DLD1 (cell line): ENCODE data around the gene DNAL4.

Source experiments
- in situ Hi-C: cut with HindIII; loops from 2 replicates; pipeline ENCODE4 v1.10.0; 2017; ENCODE audit warnings: low sequenced_read_pairs

DNAL4 gene

DNA sequence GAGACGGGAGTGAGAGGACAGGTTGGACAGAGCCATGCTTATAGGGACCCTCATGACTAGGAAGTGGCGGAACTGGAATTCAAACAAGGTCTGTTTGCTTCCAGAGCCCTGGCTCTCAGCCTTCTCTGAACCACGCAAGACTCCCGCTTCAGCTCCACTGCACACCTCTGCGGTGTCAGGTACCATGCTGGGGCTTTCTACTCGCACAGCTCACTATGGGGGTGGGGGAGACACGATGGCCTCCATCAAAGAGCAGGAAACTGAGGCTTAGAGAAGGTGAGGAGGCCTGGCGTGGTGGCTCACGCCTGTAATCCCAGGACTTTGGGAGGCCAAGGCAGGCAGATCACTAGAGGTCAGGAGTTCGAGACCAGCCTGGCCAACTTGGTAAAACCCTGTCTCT, 52.4 kb downstream of the DNAL4 start:
- in situ Hi-C loops, result no loop called here

DNA sequence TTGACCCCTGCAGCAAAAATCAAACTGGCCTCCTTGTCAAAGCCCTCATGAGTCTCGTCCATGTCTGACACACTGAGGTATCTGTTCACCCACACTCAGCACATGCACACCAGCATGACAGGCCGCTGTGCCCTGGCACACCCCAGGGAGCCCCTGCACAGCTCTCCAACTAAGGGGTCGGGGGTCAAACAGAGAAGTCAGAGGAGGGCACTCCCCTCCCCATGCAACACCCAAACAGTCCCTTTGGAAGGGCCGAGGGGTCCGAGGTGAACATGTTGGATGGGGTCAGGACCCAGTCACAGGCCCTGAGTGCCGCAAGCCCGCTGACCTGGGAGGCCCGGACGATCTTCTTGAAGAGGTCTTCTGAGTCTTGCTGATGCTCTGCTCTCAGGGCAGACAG, 52.8 kb downstream of the DNAL4 start:
- in situ Hi-C loops, result no loop called here

DNA sequence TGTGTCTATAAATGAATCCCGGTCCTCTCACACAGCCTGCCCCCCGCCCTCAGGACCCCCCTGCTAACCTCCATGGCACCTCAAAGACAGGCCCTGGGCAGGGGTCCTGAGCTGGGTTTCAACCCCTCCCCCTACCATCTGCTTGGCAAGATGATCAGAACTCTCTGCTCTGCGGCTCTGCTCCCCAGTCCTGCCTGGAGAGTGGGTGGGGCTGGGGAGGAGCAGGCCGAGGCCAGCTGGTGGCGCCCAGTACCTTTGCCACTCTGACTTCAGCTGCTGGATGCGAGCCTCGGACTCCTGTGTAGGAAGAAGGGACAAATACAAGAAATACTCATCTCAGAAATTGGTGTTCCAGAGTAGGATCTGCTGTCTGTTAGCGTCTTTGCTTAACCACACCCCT, 53.2 kb downstream of the DNAL4 start:
- in situ Hi-C loops, result no loop called here

DNA sequence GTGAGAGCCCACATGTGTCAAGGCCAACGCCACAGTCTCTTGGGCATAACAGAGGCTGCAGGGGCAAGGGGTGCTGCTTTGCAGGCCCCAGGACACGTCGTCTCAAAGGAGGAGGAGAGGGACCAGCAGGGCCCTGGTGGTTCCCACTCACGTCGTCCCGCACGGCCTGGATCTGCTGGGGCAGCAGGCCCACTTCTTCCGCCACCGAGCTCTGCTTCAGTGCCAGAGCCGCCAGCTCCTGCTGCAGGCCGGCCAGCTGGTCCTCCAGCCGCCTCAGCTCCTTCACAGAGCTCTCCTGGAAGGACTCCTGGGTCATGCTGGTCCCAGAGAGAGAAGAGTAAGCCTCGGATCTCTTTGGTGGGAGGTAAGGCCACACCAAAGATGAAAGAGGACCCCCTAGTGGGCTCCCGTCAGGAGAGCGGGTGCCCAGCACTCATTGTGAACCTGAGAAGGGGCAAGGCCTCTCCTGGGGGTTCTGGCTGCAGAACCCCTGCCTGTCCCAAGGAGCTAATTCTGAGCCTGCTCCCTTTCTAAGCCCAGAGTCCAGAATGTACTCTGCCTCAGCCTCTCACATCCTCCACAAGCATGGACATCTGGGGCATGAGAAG, 53.7 kb downstream of the DNAL4 start:
- in situ Hi-C loops, result no loop called here

DNA sequence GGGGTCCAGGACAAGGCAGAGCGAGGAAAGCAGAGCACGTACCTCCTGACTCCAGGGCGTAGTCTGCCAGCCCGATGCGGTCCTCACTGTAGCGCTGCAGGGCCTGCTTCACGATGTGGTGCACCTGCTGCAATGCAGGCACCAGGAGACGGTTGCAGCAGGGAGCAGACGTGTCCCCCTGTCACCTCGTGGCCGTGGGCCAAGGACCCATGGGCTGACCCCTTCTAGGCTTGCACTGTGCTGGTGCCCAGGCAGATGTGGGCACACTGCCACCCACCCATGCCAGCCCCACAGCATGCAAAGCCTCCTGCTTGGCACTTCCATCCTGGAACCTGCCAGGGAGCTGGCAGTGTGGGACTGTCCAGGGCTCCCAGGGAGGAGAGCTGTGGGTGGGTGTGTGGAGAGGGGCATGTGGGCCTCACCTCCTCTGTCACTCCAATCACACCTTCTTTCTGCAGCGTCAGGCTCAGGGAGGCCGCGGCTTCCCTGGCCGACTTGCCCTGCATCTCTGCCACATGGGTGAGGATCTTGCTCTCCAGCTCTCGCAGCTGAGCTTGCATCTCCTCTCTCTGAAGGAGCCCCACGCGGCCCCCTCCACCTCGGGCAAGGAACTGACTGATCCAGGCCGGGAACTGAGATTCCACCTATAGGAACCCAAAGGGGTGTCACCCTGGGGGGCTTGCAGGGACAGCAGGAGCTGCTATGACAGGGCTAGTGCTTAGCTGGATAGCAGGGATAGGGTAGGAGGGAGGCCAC, 54.5 kb downstream of the DNAL4 start:
- in situ Hi-C loops, result no loop called here

DNA sequence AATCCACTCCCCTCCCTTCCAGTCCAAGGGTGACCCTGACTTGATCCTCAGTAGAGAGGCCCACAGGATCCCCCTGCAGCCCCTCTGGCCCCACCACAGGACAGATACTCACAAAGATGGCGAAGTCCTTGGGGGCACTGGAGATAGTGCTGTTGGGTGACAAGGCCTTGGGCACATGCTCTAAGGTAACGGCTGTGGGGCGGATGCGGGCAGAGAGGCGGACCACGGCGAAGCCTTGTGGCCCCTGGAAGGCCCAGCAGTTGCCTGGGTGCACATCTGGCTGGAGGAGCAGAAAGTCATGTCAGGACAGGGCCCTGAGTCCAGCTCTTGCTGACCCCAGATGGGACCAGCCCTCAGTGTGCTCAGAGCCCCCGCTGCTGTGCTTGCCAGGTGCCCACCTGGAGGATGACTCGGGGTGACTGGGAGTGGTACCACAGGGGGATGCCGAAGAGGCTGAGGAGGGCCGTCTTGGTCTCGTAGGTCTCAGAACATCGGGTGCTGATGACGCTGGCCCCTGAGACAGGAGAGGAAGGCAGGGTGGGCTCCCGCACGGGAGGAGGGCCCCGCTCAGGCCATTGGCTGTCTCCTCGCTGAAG, 55.4 kb downstream of the DNAL4 start:
- in situ Hi-C loops, result no loop called here

DNA sequence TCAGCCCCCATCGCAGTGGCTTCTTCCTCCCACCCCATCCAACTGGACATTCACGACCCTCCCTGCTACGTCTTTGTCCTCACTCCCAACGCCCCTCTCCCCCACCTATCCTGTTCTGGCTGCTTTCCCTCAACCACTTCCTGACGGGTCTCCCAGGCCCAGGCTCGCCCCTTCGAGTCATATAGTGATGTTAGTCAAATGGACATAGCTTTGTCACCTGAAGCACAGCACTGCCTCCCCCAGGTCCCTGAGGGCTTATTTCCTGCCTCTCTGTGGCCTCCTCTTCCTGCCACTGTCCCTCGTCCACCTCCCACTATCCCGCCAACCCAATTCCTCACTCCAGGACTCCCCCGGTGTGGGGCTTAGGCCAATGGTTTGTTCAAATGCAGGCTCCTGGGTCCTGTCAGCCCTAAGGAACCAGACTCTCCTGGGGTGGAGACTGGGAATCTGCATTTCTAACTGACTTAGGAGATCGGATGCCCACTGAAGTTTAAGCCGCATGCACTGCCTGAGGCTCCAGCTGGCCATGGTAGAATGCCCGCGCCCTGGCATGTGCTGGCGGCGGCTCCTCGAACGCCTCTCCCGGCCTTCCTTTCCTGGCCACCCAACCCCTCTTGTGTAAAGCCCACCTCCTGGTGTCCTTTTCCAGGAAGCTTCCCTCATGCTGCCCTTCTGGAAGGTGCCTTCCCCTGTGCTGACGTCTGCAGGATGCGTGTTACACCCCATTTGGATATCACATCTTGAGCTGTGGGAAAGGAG, 56.5 kb downstream of the DNAL4 start:
- in situ Hi-C loops, result no loop called here

DNA sequence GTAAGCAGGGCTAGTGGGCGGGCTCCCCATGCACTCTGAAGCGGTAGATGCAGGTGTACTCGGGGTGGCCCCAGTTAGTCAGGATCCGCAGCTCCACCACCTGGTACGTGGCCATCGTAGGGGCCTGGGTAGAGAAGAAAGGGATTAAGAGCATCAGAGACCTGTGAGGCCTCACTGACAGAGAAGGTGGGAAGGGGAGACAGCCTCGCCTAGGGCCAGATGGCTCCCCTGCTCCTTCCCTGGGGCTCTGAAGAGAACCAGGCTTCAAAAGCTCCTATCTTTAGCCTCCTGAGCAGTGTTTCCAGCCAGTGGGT, 57.7 kb downstream of the DNAL4 start:
- in situ Hi-C loops, result no loop called here

DNA sequence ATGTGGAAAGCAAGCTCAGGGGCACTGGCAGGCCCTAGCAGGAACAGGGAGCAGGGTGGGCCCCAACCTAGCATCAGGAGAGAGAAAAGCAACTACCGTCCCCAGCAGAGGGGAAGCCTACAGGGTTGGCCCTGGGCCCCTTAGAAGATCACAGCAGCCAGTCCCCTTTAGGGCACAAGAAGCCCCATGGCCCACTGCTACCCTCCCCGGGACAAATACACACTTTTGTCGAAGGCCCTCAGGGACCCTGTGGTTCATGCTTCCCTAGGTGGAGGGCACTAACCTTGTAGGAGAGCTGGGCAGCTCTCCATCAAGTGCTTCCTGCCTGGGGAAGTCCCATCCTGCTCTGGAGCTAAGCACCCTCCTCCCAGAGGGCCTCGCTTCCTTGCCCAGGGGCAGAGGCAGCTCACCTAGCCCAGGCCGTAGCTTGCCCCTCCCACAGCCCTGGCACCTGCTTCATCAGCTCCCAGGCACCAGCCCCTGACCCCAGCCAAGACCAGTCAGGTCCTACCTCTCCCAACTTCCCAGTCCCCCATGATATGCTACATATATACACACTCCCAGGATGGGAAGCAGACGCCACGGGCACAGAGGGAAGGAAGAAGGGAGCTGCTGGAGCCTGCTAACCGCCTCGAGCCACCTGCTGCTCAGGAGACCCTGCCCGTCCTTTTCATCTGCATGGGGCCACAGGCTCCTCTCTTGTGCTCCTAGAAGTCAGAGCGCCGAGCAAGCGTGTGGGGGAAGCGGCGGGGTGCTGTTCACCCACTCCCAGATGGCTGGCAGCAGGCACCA, 58.3 kb downstream of the DNAL4 start:
- in situ Hi-C loops, result no loop called here

DNA sequence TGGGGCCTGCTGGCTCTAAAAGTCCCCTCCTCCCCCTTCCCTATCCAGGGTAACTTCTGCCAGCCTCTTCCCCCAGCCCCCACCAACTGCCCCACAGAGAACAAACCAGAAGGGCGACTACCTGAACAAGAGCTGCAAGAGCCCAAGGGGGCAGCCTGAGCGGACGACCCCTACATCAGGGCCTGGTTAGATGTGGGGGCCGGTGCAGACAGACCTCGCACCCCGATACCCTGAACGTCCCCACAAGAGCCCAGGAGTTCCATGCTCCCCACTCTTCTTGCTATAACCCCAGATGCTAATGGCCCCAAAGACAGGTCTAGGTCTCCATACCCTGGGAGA, 58.8 kb downstream of the DNAL4 start:
- in situ Hi-C loops, result no loop called here

DNA sequence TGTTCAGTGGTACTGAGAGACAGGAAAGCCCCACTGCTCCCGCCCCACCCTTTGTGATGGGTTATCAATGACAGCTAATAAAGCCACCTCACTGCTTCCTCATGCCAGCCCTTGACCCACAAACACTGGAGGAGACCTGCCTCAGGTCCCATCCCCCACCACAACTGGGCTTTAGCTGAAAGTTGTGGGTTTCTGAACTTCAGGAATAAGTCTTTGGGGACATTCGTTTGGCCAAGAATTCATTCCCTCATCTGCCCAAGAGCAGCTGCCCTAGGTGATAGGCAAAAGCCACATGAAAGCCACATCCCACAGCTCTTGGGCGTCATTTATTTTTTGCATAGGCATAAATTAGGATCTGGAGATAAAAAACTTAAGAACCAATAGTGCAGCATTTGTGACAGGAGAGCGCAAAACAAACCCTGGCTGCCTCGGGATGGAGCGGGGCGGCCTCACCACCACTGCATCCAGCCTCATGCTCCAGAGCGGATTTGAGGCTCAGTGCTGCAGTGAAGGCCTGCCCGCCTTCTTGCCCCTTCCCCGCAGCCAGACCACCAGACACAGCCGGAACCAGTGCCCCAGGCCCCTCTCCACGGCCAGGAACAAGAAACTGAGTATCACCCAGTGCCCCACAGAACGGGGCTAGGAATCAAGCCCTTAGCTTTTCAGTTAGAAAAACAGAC, 59.4 kb downstream of the DNAL4 start:
- in situ Hi-C loops, result no loop called here

DNA sequence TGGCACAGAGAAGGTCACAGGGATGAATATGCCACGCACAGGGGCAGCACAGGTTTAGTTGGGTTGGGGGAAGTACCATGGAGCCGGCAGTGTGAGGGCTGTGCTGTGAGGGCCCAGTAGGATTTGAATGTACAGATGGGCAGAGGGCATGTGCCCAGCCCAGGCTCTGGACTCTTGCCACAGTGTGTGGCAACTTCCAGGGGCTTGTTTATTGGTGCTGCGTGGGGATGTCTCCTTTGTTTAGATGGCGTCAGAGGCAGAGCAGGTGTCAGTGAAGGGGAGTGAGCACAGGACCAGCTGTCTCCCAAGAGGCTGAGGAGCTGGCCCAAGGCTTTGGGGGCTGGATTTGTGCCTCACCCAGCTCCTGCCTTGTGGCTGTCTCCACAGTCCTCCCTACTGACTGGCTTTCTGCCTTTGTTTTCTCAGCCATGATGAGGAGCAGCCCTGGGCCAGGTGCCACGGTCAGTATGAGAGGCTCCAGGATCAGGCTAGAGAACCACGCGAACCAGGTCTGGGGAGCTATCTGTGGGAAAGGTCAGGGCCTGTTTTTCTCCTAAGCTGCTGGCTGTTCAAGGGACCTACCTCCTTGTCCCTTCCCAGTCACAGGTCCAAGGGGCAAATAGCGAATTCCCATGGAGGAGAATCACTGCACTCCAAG, 60.1 kb downstream of the DNAL4 start:
- in situ Hi-C loops, result no loop called here

DNA sequence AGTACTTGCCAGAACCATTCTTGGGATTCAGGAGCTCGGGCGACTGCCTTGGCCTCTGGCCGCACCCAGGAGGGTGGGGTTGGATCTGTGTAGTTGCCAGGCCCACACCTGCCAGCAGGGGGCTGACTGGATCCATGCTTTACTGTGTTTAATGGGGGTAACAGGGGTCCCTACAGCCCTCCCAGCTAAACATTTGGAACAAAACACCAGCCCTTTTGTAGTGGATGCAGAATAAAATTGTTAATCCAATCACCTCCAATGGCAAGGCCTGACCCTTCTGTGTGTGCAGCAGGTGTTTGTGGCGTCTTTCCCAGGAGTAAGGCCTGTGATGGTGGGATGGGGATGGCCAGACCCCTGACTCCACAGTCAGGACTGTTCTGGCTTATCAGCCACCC, 60.6 kb downstream of the DNAL4 start:
- in situ Hi-C loops, result no loop called here

DNA sequence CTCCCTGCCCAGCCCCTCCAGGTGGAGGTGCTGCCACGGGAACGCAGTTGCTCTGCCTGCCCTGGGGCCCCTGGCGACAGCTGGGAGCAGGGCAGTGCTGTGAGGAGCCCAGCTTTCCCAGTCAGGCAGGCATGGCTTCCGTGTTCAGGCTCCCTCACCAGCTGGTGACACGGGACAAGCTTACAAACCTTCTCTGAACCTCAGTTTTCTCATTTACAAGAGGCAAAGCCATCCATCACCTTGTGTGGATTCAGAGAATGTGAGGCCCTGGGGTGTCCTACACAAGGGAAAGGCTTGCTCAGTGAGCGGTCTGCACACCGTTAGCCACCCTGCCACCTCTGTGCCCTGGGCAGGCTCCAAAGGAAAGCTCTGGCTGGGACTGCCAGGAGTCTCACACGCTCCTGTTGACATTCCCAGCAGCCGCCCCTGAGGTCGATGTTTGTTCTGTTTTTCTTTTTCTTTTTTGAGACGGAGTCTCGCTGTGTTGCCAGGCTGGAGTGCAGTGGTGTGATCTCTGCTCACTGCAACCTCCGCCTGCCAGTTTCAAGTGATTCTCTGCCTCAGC, 61.6 kb downstream of the DNAL4 start:
- in situ Hi-C loops, result no loop called here

DNA sequence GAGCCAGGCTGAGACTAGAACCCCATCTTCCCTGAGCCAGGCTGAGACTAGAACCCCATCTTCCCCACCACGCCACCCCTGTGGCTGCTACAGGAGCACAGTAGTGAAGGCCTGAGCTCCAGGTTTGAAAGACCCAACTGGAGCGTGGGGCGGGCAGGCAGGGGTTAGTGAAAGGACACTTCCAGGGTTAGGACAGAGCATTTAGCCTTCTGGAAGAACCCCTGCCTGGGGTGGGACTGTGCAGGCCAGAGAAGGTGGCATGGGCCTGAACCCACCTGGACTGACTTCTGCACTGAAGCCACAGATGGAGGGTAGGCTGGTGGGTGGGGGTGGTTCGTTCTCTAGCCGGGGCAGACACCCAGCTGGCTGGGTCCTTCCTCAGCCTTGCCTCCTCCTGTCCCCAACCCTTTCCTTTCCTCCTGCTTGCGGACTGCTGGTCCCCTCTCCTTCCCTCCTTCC, 62.2 kb downstream of the DNAL4 start:
- in situ Hi-C loops, result no loop called here

DNA sequence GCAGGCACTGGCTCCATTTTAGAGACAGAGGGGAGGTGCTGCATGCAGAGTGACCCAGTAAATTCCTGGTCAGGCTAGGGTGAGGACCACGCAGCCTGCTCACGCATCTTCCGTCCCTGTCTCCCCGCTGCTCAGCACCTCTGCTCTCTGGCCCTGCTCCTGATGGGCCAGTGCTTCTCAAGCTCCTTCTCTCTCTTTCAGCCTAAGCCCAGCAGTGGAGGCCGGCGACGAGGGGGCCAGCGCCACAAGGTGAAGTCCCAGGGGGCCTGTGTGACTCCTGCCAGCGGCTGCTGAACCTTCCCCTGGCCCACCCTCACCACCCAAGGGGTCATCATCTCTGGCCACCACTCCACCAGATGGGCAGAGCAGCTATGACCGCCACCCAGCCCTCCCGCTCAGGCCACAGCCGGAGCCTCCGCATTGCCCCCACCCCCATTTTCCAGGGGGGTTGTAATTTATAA, 63.5 kb downstream of the DNAL4 start:
- in situ Hi-C loops, result no loop called here

DNA sequence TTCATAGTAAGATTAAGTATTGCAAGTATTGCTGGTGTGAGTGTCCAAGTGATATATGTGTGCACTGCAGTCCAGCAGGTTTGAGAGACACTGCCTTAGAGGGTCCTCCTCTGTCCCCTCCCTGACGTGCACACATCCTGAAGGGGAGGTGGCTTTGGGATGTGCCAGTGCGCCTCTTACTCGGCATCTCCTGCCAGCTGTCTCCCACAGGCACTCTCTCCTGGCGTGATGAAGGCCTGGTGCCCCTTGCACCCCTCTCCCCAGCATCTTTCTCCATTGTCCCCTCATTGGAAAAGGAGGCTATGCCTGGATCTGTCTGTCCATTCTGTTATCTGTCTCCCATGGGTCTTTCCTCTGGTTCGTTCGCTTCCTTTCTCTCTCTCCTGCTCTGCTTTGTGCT, 64.0 kb downstream of the DNAL4 start:
- in situ Hi-C loops, result no loop called here

DNA sequence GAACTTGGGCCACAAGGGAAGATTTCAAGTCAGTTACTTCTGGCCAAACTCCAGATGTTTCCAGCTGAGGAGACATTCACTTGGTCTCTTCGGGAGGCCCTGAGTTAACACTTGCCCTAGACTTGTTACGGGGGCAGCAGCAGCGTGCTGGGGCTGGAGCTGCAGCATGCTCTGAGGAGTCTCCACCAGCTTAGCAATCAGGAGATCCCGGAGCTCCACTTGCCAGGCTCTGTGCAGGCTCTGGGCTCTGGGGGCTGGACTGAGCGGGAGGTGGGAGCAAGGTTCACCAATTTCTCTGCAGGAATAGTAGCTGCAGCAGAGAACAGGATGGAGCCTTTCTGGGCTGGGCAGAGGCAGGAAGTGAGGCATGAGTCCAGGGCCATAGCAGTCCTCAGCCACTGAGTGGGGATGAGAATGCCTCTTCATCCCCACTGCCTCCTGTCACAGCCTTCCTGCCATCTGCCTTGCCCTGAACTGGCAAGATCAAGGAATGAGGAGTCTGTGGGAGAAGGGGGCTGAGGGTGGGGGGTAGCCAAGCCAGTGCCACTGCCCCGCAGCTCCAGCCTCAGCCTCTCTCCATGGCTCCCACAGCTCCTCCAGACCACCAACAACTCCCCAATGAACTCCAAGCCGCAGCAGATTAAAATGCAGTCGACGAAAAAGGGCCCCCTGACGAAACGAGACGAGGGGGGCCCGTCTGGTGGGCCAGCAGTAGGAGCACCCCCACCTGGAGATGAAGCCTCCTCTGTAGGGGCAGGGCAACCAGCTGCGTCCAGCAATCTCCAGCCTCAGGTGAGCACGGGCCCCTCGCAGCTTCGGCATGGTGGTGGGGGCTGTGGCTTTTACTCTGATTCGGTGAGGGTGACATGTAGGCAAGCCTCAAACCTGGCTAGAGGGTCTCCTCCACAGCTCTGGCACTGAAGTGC, 64.8 kb downstream of the DNAL4 start:
- in situ Hi-C loops, result no loop called here
